SKM-1 (cell line): ENCODE results near the gene RNF40.
"Not testable (repeated sequence)": the region's sequence is repeated elsewhere in the genome, so short reads cannot be mapped to it uniquely, and the experiment has no call there.

Experiments used
- DNase-seq: peaks from one replicate; lab custom pipeline; 2025; ENCODE audit not compliant: unreplicated experiment; lab: John Stamatoyannopoulos, UW

RNF40 gene

DNA sequence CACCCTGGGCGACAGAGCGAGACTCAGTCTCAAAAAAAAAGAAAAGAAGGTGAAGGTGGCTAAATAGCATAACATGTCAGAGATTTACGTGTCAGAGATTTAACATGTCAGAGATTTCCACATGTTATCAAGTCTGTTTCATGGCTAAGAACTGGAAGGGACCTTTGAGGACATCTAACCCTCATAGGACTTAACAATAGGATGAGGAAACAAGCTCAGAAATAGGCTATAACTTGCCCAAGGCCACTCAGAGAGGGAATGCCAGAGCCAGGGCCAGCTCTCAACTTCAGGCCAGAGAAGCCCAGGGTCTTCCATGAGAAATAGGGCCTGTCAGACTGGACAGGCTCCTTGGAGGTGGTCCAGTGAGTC is 51.7 kb downstream of the RNF40 start:
- no peak for DNase-seq

DNA sequence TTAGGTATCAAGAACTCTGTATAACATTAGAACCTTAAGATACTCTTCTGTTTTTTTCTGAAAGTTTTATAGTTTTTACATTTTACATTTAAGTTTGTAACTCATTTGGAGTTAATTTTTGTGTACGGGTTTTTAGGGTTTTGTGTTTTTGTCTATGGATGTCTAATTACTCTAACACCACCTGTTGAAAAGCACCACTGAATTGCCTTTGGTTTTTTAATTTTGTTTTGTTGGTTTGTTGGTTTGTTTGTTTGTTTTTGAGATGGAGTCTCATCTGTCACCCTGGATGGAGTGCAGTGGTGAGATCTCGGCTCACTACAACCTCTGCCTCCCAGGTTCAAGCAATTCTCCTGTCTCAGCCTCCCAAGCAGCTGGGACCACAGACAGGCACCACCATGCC is 54.6 kb downstream of the RNF40 start:
- DNase-seq = no peak

DNA sequence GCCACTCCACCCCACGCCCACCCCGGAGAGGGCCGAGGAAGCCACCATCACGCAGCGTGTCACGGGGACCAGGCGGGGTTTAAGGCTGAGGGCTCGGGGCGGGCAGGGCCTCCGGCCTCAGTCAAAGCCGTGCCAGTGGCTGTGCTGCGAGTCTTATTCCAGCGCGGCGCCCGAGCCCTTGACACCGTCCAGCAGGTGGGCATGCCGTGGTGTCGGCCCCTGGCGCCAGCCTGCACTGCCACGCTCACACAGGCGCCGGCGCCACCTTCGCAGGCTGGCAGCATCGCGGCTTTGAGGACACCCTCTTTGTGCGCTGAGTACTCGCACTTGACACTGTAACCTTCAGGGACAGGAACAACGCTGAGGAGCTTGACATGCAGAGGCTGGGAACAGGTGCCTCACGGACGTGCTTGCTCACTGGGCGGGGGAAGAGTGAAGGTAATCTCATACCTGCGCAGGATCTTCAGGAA is 58.9 kb downstream of the RNF40 start:
- no peak for DNase-seq

DNA sequence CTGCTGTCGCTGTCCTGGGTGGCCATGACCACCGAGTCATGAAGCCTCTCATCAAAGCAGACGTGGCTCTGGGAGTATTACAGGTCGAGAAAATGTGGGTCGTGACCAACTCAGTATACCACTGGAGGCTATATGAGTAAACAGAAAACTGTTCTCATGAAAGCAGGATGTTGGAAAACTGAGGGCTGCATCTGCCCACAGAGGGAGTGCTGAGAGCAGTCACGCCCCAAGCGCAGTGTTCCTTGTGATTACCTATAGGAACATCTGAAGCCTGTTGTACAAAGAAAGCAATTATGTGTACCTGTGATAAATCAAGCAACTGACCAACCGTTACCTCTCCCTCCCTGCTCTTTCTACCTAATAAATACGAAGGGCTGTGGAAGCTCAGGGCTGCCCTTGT is 59.3 kb downstream of the RNF40 start:
- DNase-seq = not testable (repeated sequence)

DNA sequence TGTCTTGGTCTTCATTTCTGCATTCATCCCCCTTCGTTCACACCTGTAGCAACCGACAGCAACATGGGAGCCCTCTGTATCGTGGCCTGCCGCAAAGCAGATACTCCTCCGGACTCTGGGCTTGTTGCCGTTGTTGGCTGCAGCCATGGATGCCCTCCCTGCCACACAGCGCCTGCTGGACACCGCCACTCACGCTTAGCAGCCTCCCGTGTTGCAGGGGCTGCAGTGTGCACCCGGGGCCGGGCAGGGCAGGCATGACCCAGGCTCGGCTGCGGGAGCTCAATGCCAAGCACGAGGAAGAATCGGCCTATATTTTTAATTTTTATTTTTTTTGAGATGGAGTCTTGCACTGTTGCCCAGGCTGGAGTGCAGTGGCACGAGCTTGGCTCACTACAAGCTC is 59.8 kb downstream of the RNF40 start:
- no peak for DNase-seq
